ENCODE measurements around the gene ACAP2.

ACAP2 gene

GRCh38 chr3:195282961-195283360 is 159.9 kb downstream of the ACAP2 start:
- no peaks in the 10 kb centered on the region for H3K27me3 ChIP-seq (ENCODE audit: insufficient read depth, low read depth, severe bottlenecking)
- TF ChIP-seq CTCF (IDR thresholded peaks at IDR 0.05; ENCODE audit: low read depth, low read length), result no peak
- H3K9me3 ChIP-seq (ENCODE audit: severe bottlenecking), result no peaks in the 10 kb centered on the region
- no peaks in the 10 kb centered on the region for H3K36me3 ChIP-seq
- no peak overlapping the region for H3K4me3 ChIP-seq (ENCODE audit: low read depth, low read length)
- no peak for DNase-seq
- H3K27ac ChIP-seq, result no peak overlapping the region

GRCh38 chr3:195274259-195274966 is 168.4 kb downstream of the ACAP2 start:
- H3K9me3 ChIP-seq (ENCODE audit: severe bottlenecking), result no peaks in the 10 kb centered on the region
- H3K36me3 ChIP-seq, result no peaks in the 10 kb centered on the region
- no peak overlapping the region for H3K27ac ChIP-seq
- H3K4me3 ChIP-seq (ENCODE audit: low read depth, low read length), result no peak overlapping the region
- H3K27me3 ChIP-seq (ENCODE audit: insufficient read depth, low read depth, severe bottlenecking), result no peaks in the 10 kb centered on the region
- no peak for DNase-seq
- no peak for TF ChIP-seq CTCF (IDR thresholded peaks at IDR 0.05; ENCODE audit: low read depth, low read length)

- H3K27ac ChIP-seq, result peak overlapping the region; percentile 90
- peak; percentile 63 for TF ChIP-seq CTCF (IDR thresholded peaks at IDR 0.05; ENCODE audit: low read depth, low read length)
- no peaks in the 10 kb centered on the region for H3K36me3 ChIP-seq
- H3K9me3 ChIP-seq (ENCODE audit: severe bottlenecking), result no peaks in the 10 kb centered on the region
- H3K4me3 ChIP-seq (ENCODE audit: low read depth, low read length), result peak overlapping the region; percentile 70
- peak; percentile 76 for DNase-seq
- H3K27me3 ChIP-seq (ENCODE audit: insufficient read depth, low read depth, severe bottlenecking), result no peaks in the 10 kb centered on the region
Observed at GRCh38 chr3:195271410-195272243, 171.2 kb downstream of the ACAP2 start.

GRCh38 chr3:195270817-195271409 is 171.9 kb downstream of the ACAP2 start, which contains the start of gene XXYLT1:
XXYLT1 (minus strand) TSS chr3:195271159; CDS start chr3:195271058, 101 bp downstream.
- peak within 1 kb of the TSS; percentile 70 for H3K4me3 ChIP-seq (ENCODE audit: low read depth, low read length)
- H3K27me3 ChIP-seq (ENCODE audit: insufficient read depth, low read depth, severe bottlenecking), result no peaks in the 10 kb centered on the region
- H3K27ac ChIP-seq, result peak within 1 kb of the TSS; percentile 90
- peak; percentile 78 for DNase-seq
- peak; percentile 44 for TF ChIP-seq CTCF (IDR thresholded peaks at IDR 0.05; ENCODE audit: low read depth, low read length)
- no peaks in the 10 kb centered on the region for H3K36me3 ChIP-seq
- no peaks in the 10 kb centered on the region for H3K9me3 ChIP-seq (ENCODE audit: severe bottlenecking)

- H3K27ac ChIP-seq, result peak overlapping the region; percentile 90
- DNase-seq, result peak; percentile 53
Observed at GRCh38 chr3:195270079-195270816, 172.6 kb downstream of the ACAP2 start.

More at GRCh38 chr3:195270079-195270816, 172.6 kb downstream of the ACAP2 start:
- TF ChIP-seq CTCF (IDR thresholded peaks at IDR 0.05; ENCODE audit: low read depth, low read length), result 0 out of 2 replicates have a peak, but pooled peaks have one; percentile 11
- no peaks in the 10 kb centered on the region for H3K9me3 ChIP-seq (ENCODE audit: severe bottlenecking)
- no peaks in the 10 kb centered on the region for H3K36me3 ChIP-seq
- peak overlapping the region; percentile 70 for H3K4me3 ChIP-seq (ENCODE audit: low read depth, low read length)
- H3K27me3 ChIP-seq (ENCODE audit: insufficient read depth, low read depth, severe bottlenecking), result no peaks in the 10 kb centered on the region
